ENCODE measurements around the gene PTPRM. TPM values are rescaled to one million over a fixed set of nuclear protein-coding genes. Genes with fewer than 3 reads are reported as not detected.

The PTPRM gene
- total RNA-seq, 4 donors from 2014 or later = 62.7 to 94.0 (median 76.0) TPM

- TF ChIP-seq EP300 (IDR thresholded peaks at IDR 0.05) (no peak), POLR2AphosphoS5 (IDR thresholded peaks at IDR 0.05) (no peak), POLR2A (IDR thresholded peaks at IDR 0.05; ENCODE audit: low read depth) (no peak), CTCF (IDR thresholded peaks at IDR 0.05) (no peak)
- intact Hi-C loops (cut with DNase I) = no loop called here
- WGBS = 71% methylated on average over 6 of the region's 6 CpGs
These were observed 641.6 kb downstream of the PTPRM start for GRCh38 chr18:8208716-8209115.

GRCh38 chr18:8212896-8213780 is 646.0 kb downstream of the PTPRM start:
- 69% methylated on average over 8 of the region's 8 CpGs for WGBS
- Histone ChIP-seq H3K4me3 (no peak overlapping the region), H3K4me1 (peaks cover 0 to 10% (median 8%) of the 10 kb centered on the region in 4 donors), H3K27me3 (no peaks in the 10 kb centered on the region), H3K36me3 (peaks cover 0 to 4% (median 0%) of the 10 kb centered on the region in 4 donors), H3K9me3 (no peaks in the 10 kb centered on the region), H3K27ac (replicated peaks in 1 of 4) (no peak overlapping the region)
- DNase-seq (ENCODE audit: extremely low spot score) = no peak
- intact Hi-C loops (cut with DNase I) = no loop called here
- no peak for TF ChIP-seq CTCF (IDR thresholded peaks at IDR 0.05)
- TF ChIP-seq POLR2A (IDR thresholded peaks at IDR 0.05; ENCODE audit: low read depth) = no peak
- no peak for TF ChIP-seq POLR2AphosphoS5 (IDR thresholded peaks at IDR 0.05)
- TF ChIP-seq EP300 (IDR thresholded peaks at IDR 0.05) = no peak

More at GRCh38 chr18:8208716-8209115, 641.6 kb downstream of the PTPRM start:
- Histone ChIP-seq H3K4me1 (no peaks in the 10 kb centered on the region), H3K9me3 (no peaks in the 10 kb centered on the region), H3K4me3 (no peak overlapping the region), H3K36me3 (peaks cover 0 to 4% (median 0%) of the 10 kb centered on the region in 4 donors), H3K27ac (replicated peaks in 1 of 4) (no peak overlapping the region), H3K27me3 (no peaks in the 10 kb centered on the region)
- DNase-seq (ENCODE audit: extremely low spot score) = no peak

GRCh38 chr18:8215741-8216140 is 648.6 kb downstream of the PTPRM start:
- TF ChIP-seq POLR2AphosphoS5 (IDR thresholded peaks at IDR 0.05) (no peak), POLR2A (IDR thresholded peaks at IDR 0.05; ENCODE audit: low read depth) (no peak), CTCF (IDR thresholded peaks at IDR 0.05) (no peak), EP300 (IDR thresholded peaks at IDR 0.05) (no peak)
- no peak for DNase-seq (ENCODE audit: extremely low spot score)
- Histone ChIP-seq H3K36me3 (peaks cover 0 to 4% (median 0%) of the 10 kb centered on the region in 4 donors), H3K27me3 (no peaks in the 10 kb centered on the region), H3K4me3 (no peak overlapping the region), H3K27ac (replicated peaks in 1 of 4) (no peak overlapping the region), H3K9me3 (no peaks in the 10 kb centered on the region), H3K4me1 (peaks cover 0 to 10% (median 8%) of the 10 kb centered on the region in 4 donors)
- WGBS = 90% methylated on average over 2 of the region's 2 CpGs
- intact Hi-C loops (cut with DNase I) = no loop called here

- TF ChIP-seq POLR2A (IDR thresholded peaks at IDR 0.05; ENCODE audit: low read depth) (no peak), EP300 (IDR thresholded peaks at IDR 0.05) (no peak), CTCF (IDR thresholded peaks at IDR 0.05) (no peak), POLR2AphosphoS5 (IDR thresholded peaks at IDR 0.05) (no peak)
- WGBS = 79% methylated on average over 8 of the region's 8 CpGs
- peak; percentile 31 for DNase-seq (ENCODE audit: extremely low spot score)
- Histone ChIP-seq H3K4me3 (no peak overlapping the region), H3K27me3 (no peaks in the 10 kb centered on the region), H3K4me1 (peaks cover 0 to 10% (median 8%) of the 10 kb centered on the region in 4 donors), H3K27ac (replicated peaks in 1 of 4) (no peak overlapping the region), H3K9me3 (no peaks in the 10 kb centered on the region), H3K36me3 (no peaks in the 10 kb centered on the region)
- intact Hi-C loops (cut with DNase I) = no loop called here
These were observed 650.0 kb downstream of the PTPRM start for GRCh38 chr18:8217051-8217564.

Measured in esophagus muscularis mucosa (tissue), 4 donors.